SH-SY5Y (cell line): Measurements from ENCODE around the gene LCA5.

Source experiments
- GATA2 ChIP-seq: IDR thresholded peaks from 2 replicates; pipeline ENCODE4 v1.6.1; 2011; ENCODE audit warnings: mild to moderate bottlenecking, low read depth, low read length
- GATA3 ChIP-seq: IDR thresholded peaks from 2 replicates; pipeline ENCODE4 v1.6.1; 2011; ENCODE audit warnings: low read depth, mild to moderate bottlenecking, low read length, moderate library complexity

LCA5 gene

GRCh38 chr6:79513111-79513510 is 24.1 kb downstream of the LCA5 start:
- TF ChIP-seq GATA2 (no peak), GATA3 (no peak)

DNA sequence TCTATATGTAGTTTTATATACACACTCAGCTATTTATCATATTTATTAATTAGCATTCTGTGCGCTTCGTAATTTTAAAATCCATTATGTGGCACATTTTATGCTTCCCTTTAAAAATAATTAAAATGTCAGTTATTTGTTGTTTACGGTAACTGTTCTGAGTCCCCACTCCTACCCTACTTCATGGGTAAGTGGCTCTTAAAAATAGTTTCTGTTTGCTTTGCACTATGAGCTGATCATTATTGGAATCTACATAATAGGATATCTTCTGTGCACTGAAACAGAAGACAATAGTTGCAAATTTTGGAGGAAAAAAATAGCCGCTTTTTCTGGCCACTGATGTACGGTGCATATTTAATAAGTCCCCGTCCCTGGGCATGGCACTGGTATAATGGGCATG is 25.2 kb downstream of the LCA5 start:
- TF ChIP-seq GATA3 = no peak
- TF ChIP-seq GATA2 = no peak

- TF ChIP-seq GATA2 (no peak), GATA3 (no peak)
These were observed 26.5 kb downstream of the LCA5 start for GRCh38 chr6:79510707-79511106.

GRCh38 chr6:79506251-79506650 is 31.0 kb downstream of the LCA5 start:
- TF ChIP-seq GATA2 (no peak), GATA3 (no peak)

DNA sequence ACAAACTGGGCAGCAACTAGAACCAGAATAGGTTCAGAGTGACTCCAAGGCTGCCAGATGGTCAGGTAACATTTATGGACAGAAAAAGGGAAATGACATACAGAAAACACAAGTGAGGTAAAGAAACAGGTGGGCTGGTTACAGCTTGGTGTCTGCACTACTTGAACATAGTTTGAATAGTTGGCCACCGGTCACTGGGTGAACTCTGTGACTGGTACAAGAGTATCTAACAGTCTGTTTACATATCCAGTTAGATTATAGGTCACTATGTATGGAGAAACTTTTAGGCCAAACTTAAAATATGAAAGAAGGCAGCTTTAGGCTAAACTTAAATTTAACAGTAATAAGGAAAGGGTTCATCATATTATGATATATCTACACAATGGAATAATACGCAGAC is 32.9 kb downstream of the LCA5 start:
- no peak for TF ChIP-seq GATA2
- no peak for TF ChIP-seq GATA3

GRCh38 chr6:79498842-79499241 is 38.4 kb downstream of the LCA5 start:
- no peak for TF ChIP-seq GATA3
- no peak for TF ChIP-seq GATA2

- TF ChIP-seq GATA2 = no peak
- TF ChIP-seq GATA3 = no peak
These were observed 42.0 kb downstream of the LCA5 start for GRCh38 chr6:79495246-79495645.

GRCh38 chr6:79494841-79495240 is 42.4 kb downstream of the LCA5 start:
- TF ChIP-seq GATA2 (no peak), GATA3 (no peak)

- TF ChIP-seq GATA2 (no peak), GATA3 (no peak)
These were observed 66.5 kb downstream of the LCA5 start for GRCh38 chr6:79470728-79471127.

DNA sequence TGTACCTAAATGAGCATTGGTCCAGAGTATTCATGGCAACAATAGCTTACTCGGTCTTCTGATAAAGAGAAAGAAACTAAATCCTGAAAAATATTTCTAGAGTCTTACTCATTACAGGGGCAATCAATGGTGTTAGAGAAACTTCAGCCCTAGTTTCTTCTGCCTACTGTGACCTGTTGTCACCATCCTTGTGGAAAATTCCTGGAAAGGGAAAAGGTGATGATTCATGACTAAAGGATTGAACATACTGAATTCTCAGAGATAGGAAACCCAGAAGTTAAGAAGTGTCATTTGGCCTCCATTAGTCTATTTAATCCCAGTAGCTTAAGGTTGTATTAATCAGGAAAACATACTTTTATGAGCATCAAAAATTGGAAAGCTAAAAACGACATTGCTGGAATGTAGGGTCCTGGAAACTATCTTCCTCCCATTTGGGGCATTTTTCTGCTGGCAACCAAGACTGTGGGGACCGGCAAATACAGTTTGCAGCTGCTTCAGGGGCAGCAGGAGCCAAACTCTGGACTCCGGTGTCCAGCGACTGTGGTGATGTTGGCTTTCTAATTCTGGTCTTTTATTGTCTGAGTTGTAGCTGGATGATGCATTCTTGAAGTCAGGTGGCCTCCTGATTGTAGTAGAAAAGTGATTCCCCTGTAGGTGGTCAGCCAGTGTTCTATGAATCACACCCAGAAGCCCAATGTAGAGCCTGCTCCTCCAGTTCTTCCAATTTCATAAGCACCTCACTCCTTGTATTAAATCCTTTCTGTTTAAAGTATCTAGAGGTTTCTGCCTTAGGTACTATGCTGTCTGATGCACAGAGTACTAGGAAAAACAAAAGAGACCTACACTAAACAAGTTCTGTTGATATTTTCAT is 67.6 kb downstream of the LCA5 start:
- no peak for TF ChIP-seq GATA2
- TF ChIP-seq GATA3 = no peak

DNA sequence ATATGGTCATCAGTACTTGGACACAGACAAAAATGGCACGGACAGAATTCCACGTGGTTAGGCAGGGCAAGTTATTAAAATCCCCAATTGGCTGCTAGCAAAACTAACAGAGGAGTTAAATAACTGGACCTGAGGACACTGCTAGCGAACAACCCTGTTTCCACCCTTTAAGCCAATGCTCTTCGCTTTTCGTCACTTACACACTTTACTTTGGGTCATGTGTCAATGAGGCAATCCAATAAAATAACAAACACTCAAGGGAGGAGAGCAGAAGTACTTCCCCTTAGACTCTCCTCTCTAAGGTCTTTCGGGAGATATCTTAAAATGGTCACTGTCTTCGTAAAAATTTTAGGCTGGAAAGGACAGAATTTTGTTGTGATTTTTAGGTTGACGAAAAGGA is 68.6 kb downstream of the LCA5 start:
- TF ChIP-seq GATA3 (no peak), GATA2 (no peak)

DNA sequence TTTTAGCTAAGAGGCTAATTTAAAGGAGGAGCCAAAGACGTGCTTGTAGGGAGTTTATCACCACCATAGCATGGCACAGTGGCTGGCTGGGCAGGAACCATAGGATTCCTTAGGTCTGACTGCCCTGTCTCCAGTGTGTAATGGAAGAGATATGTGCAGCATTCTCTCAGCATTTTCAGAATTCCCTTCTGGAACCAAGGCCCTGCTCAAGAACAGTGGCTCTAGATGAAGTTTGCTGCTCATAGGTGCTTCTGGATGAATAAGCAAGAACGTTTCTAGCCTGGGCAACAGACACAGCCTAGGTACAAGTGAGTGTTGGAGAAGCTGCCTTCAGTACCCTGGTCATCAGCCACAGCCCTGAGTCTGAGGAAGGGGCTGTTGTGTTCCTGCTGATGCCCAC is 69.1 kb downstream of the LCA5 start:
- TF ChIP-seq GATA3 (no peak), GATA2 (no peak)

DNA sequence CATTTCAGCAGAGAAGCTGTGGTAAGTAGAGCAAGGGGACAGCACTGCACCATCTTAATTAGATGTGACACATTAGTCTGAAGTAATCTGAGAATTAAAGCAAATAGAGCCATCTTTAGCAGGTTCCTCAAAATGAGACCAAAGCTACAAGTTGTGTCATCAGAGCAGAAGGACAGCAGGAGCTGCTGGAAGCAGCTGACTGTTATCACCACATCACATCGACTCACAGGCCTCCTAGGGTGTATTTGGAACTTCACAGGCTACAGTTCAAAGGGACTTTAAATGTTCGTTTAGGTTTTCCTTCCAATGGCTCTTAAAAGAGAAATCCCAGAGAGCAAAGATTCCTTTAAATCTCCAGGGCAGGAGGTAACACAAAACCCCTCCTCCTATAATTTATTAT is 69.5 kb downstream of the LCA5 start:
- TF ChIP-seq GATA2 (peak; percentile 49; the same call in 1 of the 2 replicates), GATA3 (no peak)

GRCh38 chr6:79466207-79466834 is 70.9 kb downstream of the LCA5 start:
- TF ChIP-seq GATA3 (no peak), GATA2 (no peak)

DNA sequence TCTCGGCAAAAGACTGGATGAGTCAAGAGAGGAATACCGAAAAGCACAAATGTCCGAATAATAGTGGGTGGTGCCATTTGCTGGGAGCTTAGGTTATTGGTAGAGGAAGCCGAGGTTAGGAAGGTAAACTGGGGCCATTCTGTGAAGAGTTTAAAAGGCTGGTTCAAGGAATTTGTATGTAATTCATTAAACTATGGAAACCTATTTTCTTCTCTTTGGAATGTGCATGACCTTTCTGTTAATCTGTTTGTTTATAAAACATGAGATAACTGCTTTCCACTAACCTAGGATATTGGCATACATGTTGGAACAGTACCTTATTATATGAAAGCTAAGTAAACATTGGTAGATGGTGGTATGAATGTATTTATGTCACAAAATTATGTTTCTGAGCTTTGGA is 71.8 kb downstream of the LCA5 start:
- TF ChIP-seq GATA2 = no peak
- no peak for TF ChIP-seq GATA3

GRCh38 chr6:79463621-79464050 is 73.6 kb downstream of the LCA5 start:
- TF ChIP-seq GATA2 = no peak
